ENCODE data around the gene ZNF746. TPM values are rescaled to one million over a fixed set of nuclear protein-coding genes. Genes with fewer than 3 reads are reported as not detected.

The ZNF746 gene
- total RNA-seq, 4 donors from 2014 or later: 17.3 to 28.1 (median 23.4) TPM

- no peak for TF ChIP-seq POLR2A (IDR thresholded peaks at IDR 0.05)
- TF ChIP-seq, protein P1, sequence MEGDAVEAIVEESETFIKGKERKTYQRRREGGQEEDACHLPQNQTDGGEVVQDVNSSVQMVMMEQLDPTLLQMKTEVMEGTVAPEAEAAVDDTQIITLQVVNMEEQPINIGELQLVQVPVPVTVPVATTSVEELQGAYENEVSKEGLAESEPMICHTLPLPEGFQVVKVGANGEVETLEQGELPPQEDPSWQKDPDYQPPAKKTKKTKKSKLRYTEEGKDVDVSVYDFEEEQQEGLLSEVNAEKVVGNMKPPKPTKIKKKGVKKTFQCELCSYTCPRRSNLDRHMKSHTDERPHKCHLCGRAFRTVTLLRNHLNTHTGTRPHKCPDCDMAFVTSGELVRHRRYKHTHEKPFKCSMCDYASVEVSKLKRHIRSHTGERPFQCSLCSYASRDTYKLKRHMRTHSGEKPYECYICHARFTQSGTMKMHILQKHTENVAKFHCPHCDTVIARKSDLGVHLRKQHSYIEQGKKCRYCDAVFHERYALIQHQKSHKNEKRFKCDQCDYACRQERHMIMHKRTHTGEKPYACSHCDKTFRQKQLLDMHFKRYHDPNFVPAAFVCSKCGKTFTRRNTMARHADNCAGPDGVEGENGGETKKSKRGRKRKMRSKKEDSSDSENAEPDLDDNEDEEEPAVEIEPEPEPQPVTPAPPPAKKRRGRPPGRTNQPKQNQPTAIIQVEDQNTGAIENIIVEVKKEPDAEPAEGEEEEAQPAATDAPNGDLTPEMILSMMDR (IDR thresholded peaks at IDR 0.05): no peak
- H3K9me3 ChIP-seq: no peaks in the 10 kb centered on the region
- no peak overlapping the region for H3K4me3 ChIP-seq
- H3K4me1 ChIP-seq: no peaks in the 10 kb centered on the region
- no peak for DNase-seq
- no peaks in the 10 kb centered on the region for H3K27me3 ChIP-seq
- peaks cover 0 to 65% (median 0%) of the 10 kb centered on the region in 3 donors for H3K36me3 ChIP-seq
- no peak overlapping the region for H3K27ac ChIP-seq
Observed at GRCh38 chr7:149475121-149476045, 22.2 kb downstream of the ZNF746 start.

- Histone ChIP-seq H3K27ac (no peak overlapping the region), H3K4me1 (no peaks in the 10 kb centered on the region), H3K9me3 (no peaks in the 10 kb centered on the region), H3K27me3 (no peaks in the 10 kb centered on the region), H3K36me3 (peaks cover 0 to 60% (median 0%) of the 10 kb centered on the region in 3 donors), H3K4me3 (no peak overlapping the region)
- no peak for DNase-seq
- TF ChIP-seq, protein P1 (IDR thresholded peaks at IDR 0.05): no peak
- no peak for TF ChIP-seq POLR2A (IDR thresholded peaks at IDR 0.05)
Observed at GRCh38 chr7:149474309-149475120, 23.1 kb downstream of the ZNF746 start.

GRCh38 chr7:149473251-149473650 is 24.4 kb downstream of the ZNF746 start:
- Histone ChIP-seq H3K27ac (no peak overlapping the region), H3K4me1 (no peaks in the 10 kb centered on the region), H3K36me3 (peaks cover 0 to 59% (median 0%) of the 10 kb centered on the region in 3 donors), H3K27me3 (no peaks in the 10 kb centered on the region), H3K4me3 (no peak overlapping the region), H3K9me3 (no peaks in the 10 kb centered on the region)
- no peak for TF ChIP-seq POLR2A (IDR thresholded peaks at IDR 0.05)
- TF ChIP-seq, protein P1 (IDR thresholded peaks at IDR 0.05): no peak
- DNase-seq: no peak

DNA sequence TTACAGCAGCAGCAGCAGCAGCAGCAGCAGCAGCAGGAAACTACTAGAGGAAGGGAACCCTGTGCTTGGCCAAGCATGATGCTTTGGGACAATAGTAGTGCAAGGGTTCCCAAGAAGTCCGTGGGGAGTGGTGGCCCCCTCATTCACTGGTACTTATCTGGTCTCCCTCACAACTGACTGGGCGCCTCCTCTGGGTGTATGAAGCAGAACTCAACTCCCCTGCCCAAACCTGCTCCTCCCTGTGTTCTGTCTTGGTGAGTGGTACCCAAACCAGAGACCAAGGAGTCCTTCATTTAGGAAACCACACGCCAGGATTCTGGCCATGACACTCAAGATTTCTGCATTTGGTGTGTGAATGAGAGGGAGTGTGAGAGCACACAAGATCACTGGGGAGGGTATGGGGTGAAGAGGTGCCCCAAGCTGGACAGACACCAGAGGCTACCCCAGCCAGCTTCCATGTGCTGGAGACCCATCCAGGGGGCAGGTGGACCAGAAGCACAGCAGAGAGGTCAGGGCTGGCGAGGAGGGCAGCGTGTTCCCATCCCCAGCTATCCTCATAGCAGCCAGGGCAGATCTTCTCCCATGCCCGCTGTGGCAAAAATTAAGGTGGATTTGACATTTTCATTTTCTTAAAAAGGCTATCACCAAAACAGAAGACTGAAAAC is 26.2 kb downstream of the ZNF746 start:
- Histone ChIP-seq H3K27me3 (no peaks in the 10 kb centered on the region), H3K36me3 (peaks cover 0 to 43% (median 0%) of the 10 kb centered on the region in 3 donors), H3K9me3 (no peaks in the 10 kb centered on the region), H3K27ac (no peak overlapping the region), H3K4me1 (no peaks in the 10 kb centered on the region), H3K4me3 (no peak overlapping the region)
- TF ChIP-seq, protein P1 (IDR thresholded peaks at IDR 0.05): no peak
- no peak for TF ChIP-seq POLR2A (IDR thresholded peaks at IDR 0.05)
- no peak for DNase-seq

GRCh38 chr7:149469806-149470205 is 27.8 kb downstream of the ZNF746 start:
- Histone ChIP-seq H3K4me1 (no peaks in the 10 kb centered on the region), H3K27ac (no peak overlapping the region), H3K36me3 (peaks cover 0 to 27% (median 0%) of the 10 kb centered on the region in 3 donors), H3K9me3 (no peaks in the 10 kb centered on the region), H3K27me3 (no peaks in the 10 kb centered on the region), H3K4me3 (no peak overlapping the region)
- no peak for DNase-seq
- no peak for TF ChIP-seq POLR2A (IDR thresholded peaks at IDR 0.05)
- TF ChIP-seq, protein P1 (IDR thresholded peaks at IDR 0.05): no peak

All from Peyer's patch (tissue), 4 donors.